ENCODE measurements around the gene CAPN13.

Gene CAPN13

GRCh38 chr2:30807249-30807648 lies at the start of gene CAPN13:
Gene CAPN13 (minus strand): TSS chr2:30807446. CDS start chr2:30787325, 20,121 bp downstream.
- no peak for TF ChIP-seq CTCF (IDR thresholded peaks at IDR 0.05; ENCODE audit: low read length, missing control alignments)

GRCh38 chr2:30847841-30848240 lies 40.6 kb upstream of the CAPN13 start:
- TF ChIP-seq CTCF (IDR thresholded peaks at IDR 0.05; ENCODE audit: low read length, missing control alignments) = no peak
- DNase-seq (ENCODE audit: low read depth) = no peak
- H3K4me3 ChIP-seq (replicated peaks; ENCODE audit: low read depth, low read length) = no peak overlapping the region

More at GRCh38 chr2:30807249-30807648, at the start of gene CAPN13:
- DNase-seq (ENCODE audit: low read depth) = no peak
- H3K4me3 ChIP-seq (replicated peaks; ENCODE audit: low read depth, low read length) = no peak within 1 kb of the TSS

GRCh38 chr2:30847329-30847728 lies 40.1 kb upstream of the CAPN13 start:
- TF ChIP-seq CTCF (IDR thresholded peaks at IDR 0.05; ENCODE audit: low read length, missing control alignments) = no peak
- H3K4me3 ChIP-seq (replicated peaks; ENCODE audit: low read depth, low read length) = no peak overlapping the region
- no peak for DNase-seq (ENCODE audit: low read depth)

- H3K4me3 ChIP-seq (replicated peaks; ENCODE audit: low read depth, low read length) = no peak overlapping the region
- TF ChIP-seq CTCF (IDR thresholded peaks at IDR 0.05; ENCODE audit: low read length, missing control alignments) = no peak
- DNase-seq (ENCODE audit: low read depth) = no peak
Observed at GRCh38 chr2:30828586-30828985, 21.3 kb upstream of the CAPN13 start.

- DNase-seq (ENCODE audit: low read depth) = no peak
- no peak overlapping the region for H3K4me3 ChIP-seq (replicated peaks; ENCODE audit: low read depth, low read length)
- no peak for TF ChIP-seq CTCF (IDR thresholded peaks at IDR 0.05; ENCODE audit: low read length, missing control alignments)
Observed at GRCh38 chr2:30826916-30827315, 19.7 kb upstream of the CAPN13 start.

- no peak for DNase-seq (ENCODE audit: low read depth)
- no peak for TF ChIP-seq CTCF (IDR thresholded peaks at IDR 0.05; ENCODE audit: low read length, missing control alignments)
- H3K4me3 ChIP-seq (replicated peaks; ENCODE audit: low read depth, low read length) = no peak overlapping the region
Observed at GRCh38 chr2:30826481-30826880, 19.2 kb upstream of the CAPN13 start.

GRCh38 chr2:30823452-30823851 lies 16.2 kb upstream of the CAPN13 start:
- no peak for TF ChIP-seq CTCF (IDR thresholded peaks at IDR 0.05; ENCODE audit: low read length, missing control alignments)
- no peak overlapping the region for H3K4me3 ChIP-seq (replicated peaks; ENCODE audit: low read depth, low read length)
- no peak for DNase-seq (ENCODE audit: low read depth)

All from fibroblast of pulmonary artery (primary cell).